ENCODE measurements around the gene TRIP13.

- TF ChIP-seq POLR2A (IDR thresholded peaks at IDR 0.05) (no peak), POLR2AphosphoS5 (IDR thresholded peaks at IDR 0.05) (no peak), CTCF (IDR thresholded peaks at IDR 0.05) (no peak)
These were observed 25.3 kb upstream of the TRIP13 start for GRCh38 chr5:867300-867870.
